ENCODE data around the gene SAMD4A. TPM values are rescaled to one million over a fixed set of nuclear protein-coding genes. Genes with fewer than 3 reads are reported as not detected.

Gene SAMD4A
- total RNA-seq, 1 donor, result 61.3 TPM

DNA sequence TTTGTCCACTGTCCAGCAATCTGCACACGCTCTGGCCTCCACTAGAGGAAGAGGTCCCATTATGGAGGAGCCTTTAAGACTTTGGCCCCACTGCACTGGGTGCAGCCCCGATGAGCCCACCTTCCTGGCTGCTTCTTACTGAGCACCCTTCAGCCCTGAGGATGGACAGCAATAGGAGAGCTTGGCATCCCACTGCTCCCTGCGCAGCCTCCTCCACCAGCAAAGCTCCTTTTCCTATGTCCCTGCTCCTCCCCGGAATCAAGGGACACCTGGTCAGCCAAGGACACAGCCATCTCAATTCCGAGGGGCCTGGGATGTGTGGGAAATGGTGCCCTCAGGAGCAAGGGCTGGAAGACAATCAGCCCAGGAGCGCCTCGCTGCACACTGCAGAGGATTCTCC lies 241.0 kb downstream of the SAMD4A start:
- no peak for DNase-seq (ENCODE audit: low read depth)
- no peak overlapping the region for H3K4me3 ChIP-seq (ENCODE audit: low read depth, low read length)
- TF ChIP-seq, protein P1, sequence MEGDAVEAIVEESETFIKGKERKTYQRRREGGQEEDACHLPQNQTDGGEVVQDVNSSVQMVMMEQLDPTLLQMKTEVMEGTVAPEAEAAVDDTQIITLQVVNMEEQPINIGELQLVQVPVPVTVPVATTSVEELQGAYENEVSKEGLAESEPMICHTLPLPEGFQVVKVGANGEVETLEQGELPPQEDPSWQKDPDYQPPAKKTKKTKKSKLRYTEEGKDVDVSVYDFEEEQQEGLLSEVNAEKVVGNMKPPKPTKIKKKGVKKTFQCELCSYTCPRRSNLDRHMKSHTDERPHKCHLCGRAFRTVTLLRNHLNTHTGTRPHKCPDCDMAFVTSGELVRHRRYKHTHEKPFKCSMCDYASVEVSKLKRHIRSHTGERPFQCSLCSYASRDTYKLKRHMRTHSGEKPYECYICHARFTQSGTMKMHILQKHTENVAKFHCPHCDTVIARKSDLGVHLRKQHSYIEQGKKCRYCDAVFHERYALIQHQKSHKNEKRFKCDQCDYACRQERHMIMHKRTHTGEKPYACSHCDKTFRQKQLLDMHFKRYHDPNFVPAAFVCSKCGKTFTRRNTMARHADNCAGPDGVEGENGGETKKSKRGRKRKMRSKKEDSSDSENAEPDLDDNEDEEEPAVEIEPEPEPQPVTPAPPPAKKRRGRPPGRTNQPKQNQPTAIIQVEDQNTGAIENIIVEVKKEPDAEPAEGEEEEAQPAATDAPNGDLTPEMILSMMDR (IDR thresholded peaks at IDR 0.05; ENCODE audit: insufficient read depth, low read depth, low read length), result no peak

DNA sequence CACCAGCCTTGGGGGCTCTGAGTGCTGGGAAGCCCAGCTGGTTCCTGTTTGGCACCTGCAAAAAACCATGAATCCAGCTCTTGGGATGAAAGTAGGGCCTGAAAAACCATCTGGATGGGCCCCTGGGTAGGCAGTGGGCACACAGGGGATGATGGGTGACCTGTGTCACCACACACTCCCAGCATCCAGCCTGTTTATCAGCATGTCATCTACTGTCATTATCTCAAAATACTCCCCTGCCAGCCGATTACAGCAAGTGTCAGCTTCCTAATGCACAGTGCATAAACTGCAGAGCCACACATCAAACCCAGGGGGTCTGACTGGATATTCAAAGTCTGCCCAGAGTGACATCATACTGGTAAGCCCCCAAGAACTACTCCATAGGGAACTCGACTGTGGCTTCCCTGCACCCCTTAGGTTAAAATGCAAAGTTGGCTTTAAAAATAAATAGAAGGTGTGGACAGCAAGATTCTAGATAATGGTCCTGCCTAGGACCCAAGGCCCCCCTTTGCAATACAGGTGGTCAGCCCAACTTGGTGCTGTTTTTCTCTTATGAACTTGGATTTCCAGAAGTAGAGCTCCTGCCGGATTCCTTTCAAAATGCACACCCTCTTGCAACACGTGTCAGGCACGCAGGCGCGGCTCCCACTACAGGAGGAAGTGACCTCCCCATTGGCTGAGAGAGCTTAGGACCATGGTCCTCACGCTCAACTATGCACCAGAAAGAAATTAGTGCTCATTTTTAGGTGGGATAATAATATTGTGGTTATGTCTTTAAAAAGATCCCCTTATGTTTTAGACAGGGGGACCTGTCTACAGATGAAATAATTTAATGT lies 241.6 kb downstream of the SAMD4A start:
- DNase-seq (ENCODE audit: low read depth), result no peak
- TF ChIP-seq, protein P1 (IDR thresholded peaks at IDR 0.05; ENCODE audit: insufficient read depth, low read depth, low read length), result no peak
- no peak overlapping the region for H3K4me3 ChIP-seq (ENCODE audit: low read depth, low read length)

DNA sequence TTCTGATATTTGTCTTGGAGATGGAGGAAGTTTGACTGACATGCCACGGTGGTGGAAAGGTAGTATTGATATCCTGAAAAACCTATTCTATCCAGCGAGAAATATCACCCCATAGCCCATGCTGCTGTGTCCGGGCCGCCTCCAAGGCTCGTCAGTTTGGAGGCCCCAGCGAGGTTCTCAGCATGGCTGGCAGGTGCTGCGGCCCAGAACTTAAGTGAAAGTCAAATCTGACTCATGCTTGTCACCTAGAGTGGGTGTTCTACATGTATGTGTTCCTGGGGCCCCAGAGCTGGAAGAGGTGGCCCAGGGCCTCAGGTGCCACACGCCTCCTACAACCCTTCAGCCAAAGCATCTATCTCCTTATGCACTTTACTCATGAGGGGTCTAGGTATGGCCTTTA lies 242.8 kb downstream of the SAMD4A start:
- no peak overlapping the region for H3K4me3 ChIP-seq (ENCODE audit: low read depth, low read length)
- TF ChIP-seq, protein P1 (IDR thresholded peaks at IDR 0.05; ENCODE audit: insufficient read depth, low read depth, low read length), result no peak
- DNase-seq (ENCODE audit: low read depth), result no peak

DNA sequence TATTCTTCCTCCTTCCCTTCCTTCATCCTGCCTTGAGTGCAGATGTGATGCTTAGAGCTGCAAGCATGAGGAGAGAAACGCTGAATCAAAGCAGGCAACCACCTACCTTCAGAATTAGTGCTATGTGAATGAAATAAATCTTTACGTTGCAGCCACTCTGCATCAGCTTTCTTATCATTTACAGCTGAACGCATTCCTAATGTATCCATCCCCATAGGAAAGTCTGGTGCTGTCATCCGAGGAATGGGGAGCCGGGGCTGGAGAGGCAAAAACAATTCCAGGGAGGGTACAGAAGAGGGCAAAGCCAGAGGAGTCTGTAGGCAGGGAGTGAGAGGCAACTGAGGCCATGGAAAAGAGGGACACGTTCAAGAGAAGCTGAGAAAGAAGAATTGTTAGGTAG lies 245.7 kb downstream of the SAMD4A start:
- TF ChIP-seq, protein P1 (IDR thresholded peaks at IDR 0.05; ENCODE audit: insufficient read depth, low read depth, low read length), result no peak
- H3K4me3 ChIP-seq (ENCODE audit: low read depth, low read length), result no peak overlapping the region
- DNase-seq (ENCODE audit: low read depth), result no peak

DNA sequence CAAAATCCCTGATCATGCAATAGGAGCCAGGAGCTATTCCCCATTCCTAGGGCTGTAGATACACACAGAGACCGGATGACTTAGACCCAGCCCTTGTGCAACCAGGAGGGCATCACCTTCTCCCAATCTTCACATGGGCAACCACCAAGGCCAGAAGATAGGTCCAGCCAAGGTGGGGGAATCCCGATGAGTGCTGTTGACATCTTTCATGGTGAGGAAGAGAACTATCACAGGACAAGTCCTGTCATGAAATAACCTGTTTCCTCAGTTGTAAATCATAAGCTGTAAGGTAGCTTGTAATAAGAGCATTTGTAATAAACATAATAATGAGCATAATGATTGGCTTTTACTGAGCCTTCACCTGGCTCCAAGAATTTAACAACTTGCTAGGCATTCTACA lies 246.2 kb downstream of the SAMD4A start:
- TF ChIP-seq, protein P1 (IDR thresholded peaks at IDR 0.05; ENCODE audit: insufficient read depth, low read depth, low read length), result no peak

DNA sequence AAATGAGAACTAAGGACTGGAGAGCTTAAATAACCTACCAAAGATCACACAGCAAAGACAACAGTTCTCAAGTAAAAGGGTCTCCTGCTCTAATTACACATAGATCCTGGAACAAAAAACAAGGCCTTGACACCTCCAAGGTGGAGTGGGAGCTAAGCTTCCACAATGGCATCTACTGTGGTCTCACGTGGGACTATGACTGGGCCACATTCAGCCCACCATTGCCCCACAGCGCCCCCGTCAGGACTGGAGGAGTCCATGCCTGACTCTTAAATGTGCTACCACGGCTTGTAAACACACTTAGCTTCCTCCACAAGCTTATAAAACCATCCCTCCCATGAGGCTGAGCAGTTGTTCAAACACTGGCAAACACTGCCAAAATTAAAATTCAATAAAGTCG lies 247.1 kb downstream of the SAMD4A start:
- no peak for DNase-seq (ENCODE audit: low read depth)
- no peak overlapping the region for H3K4me3 ChIP-seq (ENCODE audit: low read depth, low read length)
- TF ChIP-seq, protein P1 (IDR thresholded peaks at IDR 0.05; ENCODE audit: insufficient read depth, low read depth, low read length), result peak; percentile 11

More for the DNA sequence above, 246.2 kb downstream of the SAMD4A start:
- no peak for DNase-seq (ENCODE audit: low read depth)
- H3K4me3 ChIP-seq (ENCODE audit: low read depth, low read length), result no peak overlapping the region
